Right lobe of liver (tissue), 4 donors: Measurements from ENCODE around the gene HOXC10.

ENCODE experiments used
- POLR2A ChIP-seq: fragments of 450-650 bp; IDR thresholded peaks from one replicate; pipeline ENCODE4 v1.6.1; 2017; ENCODE audit warnings: antibody characterized with exemption, mild to moderate bottlenecking
- TF ChIP-seq, protein P1 (sequence below), 4 donors: fragments of 200-600 bp in 3 of 4; fragments of 450-650 bp in 1 of 4; IDR thresholded peaks; one replicate each; pipeline versions ENCODE4 v1.5.1 to v1.8.0; 2016 to 2022; ENCODE audit warnings: antibody characterized with exemption in 4 of 4, mild to moderate bottlenecking in 2 of 4
- donor health status: DM: no; HTN: no; CAD: no.
- donor health status: DM: no; HTN: no; CAD: no.
- donor health status: DM: no; HTN: yes; CAD: no.

DNA sequence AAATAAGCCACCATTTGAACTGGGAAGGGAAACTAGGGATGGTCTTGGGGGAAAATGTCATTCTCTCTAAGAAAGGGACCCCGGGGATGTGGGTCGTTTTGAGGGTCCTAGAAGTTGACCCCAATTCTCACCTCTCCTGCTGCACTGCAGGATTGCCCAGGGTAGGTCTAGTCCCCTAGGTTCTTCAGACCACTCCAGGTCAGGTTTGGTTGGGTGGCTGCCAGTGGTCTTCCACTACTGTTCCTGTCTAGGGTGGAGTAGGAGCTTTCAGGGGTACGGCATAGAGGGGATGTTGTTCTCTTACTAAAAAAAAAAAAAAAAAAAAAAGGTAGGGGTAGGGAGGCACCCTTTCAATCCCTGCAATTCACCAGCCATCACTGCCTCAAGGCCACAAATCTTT is 31.1 kb downstream of the HOXC10 start:
- TF ChIP-seq, protein P1, sequence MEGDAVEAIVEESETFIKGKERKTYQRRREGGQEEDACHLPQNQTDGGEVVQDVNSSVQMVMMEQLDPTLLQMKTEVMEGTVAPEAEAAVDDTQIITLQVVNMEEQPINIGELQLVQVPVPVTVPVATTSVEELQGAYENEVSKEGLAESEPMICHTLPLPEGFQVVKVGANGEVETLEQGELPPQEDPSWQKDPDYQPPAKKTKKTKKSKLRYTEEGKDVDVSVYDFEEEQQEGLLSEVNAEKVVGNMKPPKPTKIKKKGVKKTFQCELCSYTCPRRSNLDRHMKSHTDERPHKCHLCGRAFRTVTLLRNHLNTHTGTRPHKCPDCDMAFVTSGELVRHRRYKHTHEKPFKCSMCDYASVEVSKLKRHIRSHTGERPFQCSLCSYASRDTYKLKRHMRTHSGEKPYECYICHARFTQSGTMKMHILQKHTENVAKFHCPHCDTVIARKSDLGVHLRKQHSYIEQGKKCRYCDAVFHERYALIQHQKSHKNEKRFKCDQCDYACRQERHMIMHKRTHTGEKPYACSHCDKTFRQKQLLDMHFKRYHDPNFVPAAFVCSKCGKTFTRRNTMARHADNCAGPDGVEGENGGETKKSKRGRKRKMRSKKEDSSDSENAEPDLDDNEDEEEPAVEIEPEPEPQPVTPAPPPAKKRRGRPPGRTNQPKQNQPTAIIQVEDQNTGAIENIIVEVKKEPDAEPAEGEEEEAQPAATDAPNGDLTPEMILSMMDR (IDR thresholded peaks at IDR 0.05) = no peak
- TF ChIP-seq POLR2A = no peak
